ENCODE results near the gene DHRS12.

- TF ChIP-seq, protein P1, sequence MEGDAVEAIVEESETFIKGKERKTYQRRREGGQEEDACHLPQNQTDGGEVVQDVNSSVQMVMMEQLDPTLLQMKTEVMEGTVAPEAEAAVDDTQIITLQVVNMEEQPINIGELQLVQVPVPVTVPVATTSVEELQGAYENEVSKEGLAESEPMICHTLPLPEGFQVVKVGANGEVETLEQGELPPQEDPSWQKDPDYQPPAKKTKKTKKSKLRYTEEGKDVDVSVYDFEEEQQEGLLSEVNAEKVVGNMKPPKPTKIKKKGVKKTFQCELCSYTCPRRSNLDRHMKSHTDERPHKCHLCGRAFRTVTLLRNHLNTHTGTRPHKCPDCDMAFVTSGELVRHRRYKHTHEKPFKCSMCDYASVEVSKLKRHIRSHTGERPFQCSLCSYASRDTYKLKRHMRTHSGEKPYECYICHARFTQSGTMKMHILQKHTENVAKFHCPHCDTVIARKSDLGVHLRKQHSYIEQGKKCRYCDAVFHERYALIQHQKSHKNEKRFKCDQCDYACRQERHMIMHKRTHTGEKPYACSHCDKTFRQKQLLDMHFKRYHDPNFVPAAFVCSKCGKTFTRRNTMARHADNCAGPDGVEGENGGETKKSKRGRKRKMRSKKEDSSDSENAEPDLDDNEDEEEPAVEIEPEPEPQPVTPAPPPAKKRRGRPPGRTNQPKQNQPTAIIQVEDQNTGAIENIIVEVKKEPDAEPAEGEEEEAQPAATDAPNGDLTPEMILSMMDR (IDR thresholded peaks at IDR 0.05) = no peak
- TF ChIP-seq POLR2A (IDR thresholded peaks at IDR 0.05) = no peak
These were observed 79.2 kb downstream of the DHRS12 start for GRCh38 chr13:51724721-51725120.

Measured in lower leg skin (tissue), 3 donors.